ENCODE data around the gene JHY. TPM values are rescaled to one million over a fixed set of nuclear protein-coding genes. Genes with fewer than 3 reads are reported as not detected.

The JHY gene
- total and polyA plus RNA-seq, 2 of the 4 experiments (the other 2 are of a cell fraction), result 0.51 to 0.54 TPM

DNA sequence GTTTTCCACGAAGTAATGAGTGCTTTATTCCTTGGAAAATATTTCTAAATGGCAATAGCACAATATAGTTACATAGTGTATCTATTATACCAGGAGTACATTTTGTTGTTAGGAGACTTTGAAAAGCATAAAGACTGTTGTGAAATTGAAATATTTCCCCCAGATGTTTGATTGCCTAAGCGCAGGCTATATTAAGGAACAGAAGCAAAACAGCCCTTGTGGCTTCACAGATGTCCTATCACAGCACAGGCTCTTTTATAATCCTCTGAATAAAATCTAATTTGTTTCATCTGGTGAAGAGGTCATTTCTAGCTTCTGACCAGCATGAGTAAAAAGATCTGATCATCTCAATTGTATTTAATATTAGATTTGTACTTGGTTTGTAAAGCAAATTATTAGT is 50.9 kb downstream of the JHY start:
- ATAC-seq (ENCODE audit: low read depth) (no peak), DNase-seq (no peak)
- Histone ChIP-seq H2AFZ (replicated peaks; ENCODE audit: low read length, poor library complexity) (no peak overlapping the region), H2BK20ac (ENCODE audit: low read depth, low read length) (no peak overlapping the region), H4K91ac (ENCODE audit: insufficient read depth, low read depth, low read length) (no peak overlapping the region), H2BK5ac (ENCODE audit: low read depth, low read length, poor library complexity, severe bottlenecking) (no peak overlapping the region), H3K23ac (ENCODE audit: low read depth, low read length) (no peak overlapping the region), H3K56ac (ENCODE audit: extremely low read depth, insufficient read depth, low read length) (no peak overlapping the region), H2BK120ac (ENCODE audit: low read depth, low read length) (no peak overlapping the region), H3K9me1 (ENCODE audit: insufficient read depth, low read length) (no peaks in the 10 kb centered on the region), H3K4me1 (ENCODE audit: control insufficient read depth, insufficient read depth, low read length) (no peaks in the 10 kb centered on the region), H3K79me1 (ENCODE audit: low read depth in 1 of 2, low read length in 2 of 2) (no peaks in the 10 kb centered on the region), H3K18ac (ENCODE audit: low read depth, low read length) (no peak overlapping the region), H3K36me3 (ENCODE audit: control insufficient read depth, insufficient read depth, low read length) (no peaks in the 10 kb centered on the region), H3K4ac (ENCODE audit: low read depth, low read length) (no peak overlapping the region), H4K5ac (ENCODE audit: low read depth, low read length) (no peak overlapping the region), H2AK9ac (replicated peaks; ENCODE audit: low read depth, low read length, poor library complexity) (no peak overlapping the region), H2BK15ac (ENCODE audit: low read depth, low read length) (no peak overlapping the region), H2AK5ac (ENCODE audit: low read depth, low read length) (no peak overlapping the region), H3K4me2 (ENCODE audit: low read depth, low read length) (no peak overlapping the region), H4K20me1 (ENCODE audit: insufficient read depth, low read length) (no peaks in the 10 kb centered on the region), H3K4me3 (ENCODE audit: insufficient read depth, low read depth, low read length) (no peak overlapping the region), H3K14ac (replicated peaks; ENCODE audit: low read depth, low read length) (no peak overlapping the region), H3K9me3 (ENCODE audit: control insufficient read depth, insufficient read depth, low read length) (no peaks in the 10 kb centered on the region), H3K27ac (ENCODE audit: insufficient read depth, low read length) (no peak overlapping the region), H3K9ac (ENCODE audit: low read depth, low read length) (no peak overlapping the region), H3K27me3 (ENCODE audit: control insufficient read depth, insufficient read depth, low read length) (peaks cover 26% of the 10 kb centered on the region), H4K8ac (ENCODE audit: low read depth in 2 of 2, low read length in 2 of 2) (no peak overlapping the region)
- no CpG with 5 or more reads among the region's 2 CpGs for WGBS, 2 experiments (ENCODE audit: extremely low coverage in 2 of 2, insufficient read length in 1 of 2)
- no TSS peak for BruUV-seq (replicated peaks)
- TF ChIP-seq CHD1 (IDR thresholded peaks at IDR 0.05; ENCODE audit: low read depth, low read length), result no peak
- TF ChIP-seq, protein P1, sequence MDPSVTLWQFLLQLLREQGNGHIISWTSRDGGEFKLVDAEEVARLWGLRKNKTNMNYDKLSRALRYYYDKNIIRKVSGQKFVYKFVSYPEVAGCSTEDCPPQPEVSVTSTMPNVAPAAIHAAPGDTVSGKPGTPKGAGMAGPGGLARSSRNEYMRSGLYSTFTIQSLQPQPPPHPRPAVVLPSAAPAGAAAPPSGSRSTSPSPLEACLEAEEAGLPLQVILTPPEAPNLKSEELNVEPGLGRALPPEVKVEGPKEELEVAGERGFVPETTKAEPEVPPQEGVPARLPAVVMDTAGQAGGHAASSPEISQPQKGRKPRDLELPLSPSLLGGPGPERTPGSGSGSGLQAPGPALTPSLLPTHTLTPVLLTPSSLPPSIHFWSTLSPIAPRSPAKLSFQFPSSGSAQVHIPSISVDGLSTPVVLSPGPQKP (IDR thresholded peaks at IDR 0.05; ENCODE audit: borderline replicate concordance, low read depth, low read length), result no peak
- TF ChIP-seq RCOR1 (IDR thresholded peaks at IDR 0.05; ENCODE audit: insufficient replicate concordance, low read length), result no peak
- TF ChIP-seq CEBPB (IDR thresholded peaks at IDR 0.05; ENCODE audit: low read depth, low read length), result no peak
- no peak for TF ChIP-seq USF2 (IDR thresholded peaks at IDR 0.05; ENCODE audit: low read depth, low read length)
- no peak for TF ChIP-seq SMC3 (IDR thresholded peaks at IDR 0.05; ENCODE audit: low read depth, low read length)
- no peak for TF ChIP-seq MAZ (IDR thresholded peaks at IDR 0.05; ENCODE audit: borderline replicate concordance, low read depth, low read length)
- TF ChIP-seq RAD21 (IDR thresholded peaks at IDR 0.05; ENCODE audit: low read length), result no peak
- no peak for TF ChIP-seq CTCF (conservative IDR thresholded peaks at IDR 0.05; ENCODE audit: low read depth, low read length)
- dilution Hi-C loops (cut with HindIII; ENCODE audit: low sequenced_read_pairs, unreplicated experiment), result no loop called here
- in situ Hi-C loops (cut with MboI; ENCODE audit: low sequenced_read_pairs), result no loop called here
- POLR2A ChIA-PET (ENCODE audit: unreplicated experiment), result interaction anchor here (0.6 kb wide), 1 partner anchor 121 kb away, joined by 7 read pairs; no protein-coding TSS in a partner anchor
- CTCF ChIA-PET, result interaction anchor here (1.1 to 1.3 kb wide), 2 partner anchors 23 to 87 kb away, joined by 4 to 5 read pairs; no protein-coding TSS in a partner anchor
- intact Hi-C loops (cut with micrococcal nuclease), result no loop called here
